Stomach (tissue), 4 donors: ENCODE results near the gene CRISPLD2.

Source experiments
- CTCF ChIP-seq, 7 experiments: fragments of 450-650 bp in 4 of 7; fragments of 200-600 bp in 3 of 7; sonication (generic) in 3 of 7; IDR thresholded peaks; one replicate each; pipeline ENCODE4 v1.5.1; 2016 to 2019; ENCODE audit warnings: antibody characterized with exemption in 7 of 7, control low read depth in 2 of 7, mild to moderate bottlenecking in 1 of 7
- EP300 ChIP-seq: sonication (generic); formaldehyde crosslinking; IDR thresholded peaks from one replicate; pipeline ENCODE4 v1.6.1; 2017; ENCODE audit warnings: antibody characterized with exemption
- POLR2A ChIP-seq, 4 donors: fragments of 450-650 bp; IDR thresholded peaks; one replicate each; pipeline ENCODE4 v1.6.1; 2016; ENCODE audit warnings: antibody characterized with exemption in 4 of 4, control low read depth in 2 of 4, mild to moderate bottlenecking in 1 of 4, moderate library complexity in 1 of 4
- POLR2AphosphoS5 ChIP-seq, 3 donors: sonication (generic); formaldehyde crosslinking; IDR thresholded peaks; one replicate each; pipeline ENCODE4 v1.6.1; 2016; ENCODE audit warnings: antibody characterized with exemption in 3 of 3

- TF ChIP-seq CTCF (IDR thresholded peaks at IDR 0.05) (no peak), POLR2AphosphoS5 (IDR thresholded peaks at IDR 0.05) (no peak), POLR2A (IDR thresholded peaks at IDR 0.05) (no peak), EP300 (no peak)
These were observed 41.1 kb upstream of the CRISPLD2 start for GRCh38 chr16:84778720-84779119.
